Activated naive CD4-positive, alpha-beta T cell treated with anti-CD3 and anti-CD28 coated beads, Interleukin-2, amount 50 U/mL, for 72 hours (primary cell): ENCODE measurements around the gene EFTUD2. TPM values are rescaled to one million over a fixed set of nuclear protein-coding genes. Genes with fewer than 3 reads are reported as not detected.

Experiments
- ATAC-seq, 2 donors: fragments of 150-1000 bp; cut with Tn5 transposase; 2 replicates each; pipeline ENCODE4 v1.10.0; 2021; ENCODE audit warnings: mild to moderate bottlenecking in 2 of 2, moderate library complexity in 2 of 2
- DNase-seq, 2 donors: peaks; one replicate each; pipeline ENCODE4 v3.0.0; 2021 to 2022; ENCODE audit warnings: low spot score in 2 of 2
- H3K27ac Mint-ChIP-seq, 2 donors: one replicate each; pipeline ENCODE4 v1.8.0; 2022; ENCODE audit warnings: mild to moderate bottlenecking in 2 of 2, mixed read lengths in 2 of 2
- H3K36me3 Mint-ChIP-seq, 2 donors: one replicate each; pipeline ENCODE4 v1.8.0; 2022; ENCODE audit warnings: mixed read lengths in 2 of 2
- H3K9me3 Mint-ChIP-seq, 2 donors: one replicate each; pipeline ENCODE4 v1.8.0; 2022; ENCODE audit warnings: mixed read lengths in 2 of 2
- total RNA-seq, 2 donors: library from RNA; stranded (reverse); gene quantifications; one replicate each; pipeline ENCODE4 v1.2.3, GENCODE V29; 2022

The EFTUD2 gene
- total RNA-seq, 2 donors from 2014 or later, result 77.8 to 186 TPM

DNA sequence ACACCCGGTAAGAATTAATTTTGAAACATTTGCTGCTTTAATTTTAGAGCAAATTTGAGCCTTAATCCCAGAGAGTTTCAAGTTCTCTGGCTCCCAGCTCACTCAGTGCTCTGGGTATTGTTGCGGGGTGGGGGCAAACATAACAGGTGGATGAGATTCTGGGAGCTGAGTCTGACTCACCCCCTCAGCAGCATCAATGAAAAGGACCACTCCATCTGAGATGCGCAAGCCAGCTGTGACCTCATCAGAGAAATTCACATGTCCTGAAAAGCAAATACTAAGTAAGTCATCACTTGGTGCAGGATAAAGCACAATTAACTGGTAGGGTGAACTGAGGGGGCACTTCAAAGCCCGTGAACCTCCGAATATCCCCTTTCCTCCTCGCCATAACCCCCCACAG is 19.9 kb downstream of the EFTUD2 start:
- DNase-seq, result no peak
- Mint-ChIP-seq H3K36me3 (peaks cover 15 to 17% of the 10 kb centered on the region in 2 donors), H3K9me3 (no peaks in the 10 kb centered on the region), H3K27ac (no peak overlapping the region)
- no peak for ATAC-seq

- no peak overlapping the region for H3K27ac Mint-ChIP-seq
- H3K36me3 Mint-ChIP-seq, result peaks cover 15 to 17% of the 10 kb centered on the region in 2 donors
- no peaks in the 10 kb centered on the region for H3K9me3 Mint-ChIP-seq
- ATAC-seq (no peak), DNase-seq (no peak)
Measured at GRCh38 chr17:44878627-44879221, 20.5 kb downstream of the EFTUD2 start.

- peaks cover 6 to 11% of the 10 kb centered on the region in 2 donors for H3K36me3 Mint-ChIP-seq
- no peak for ATAC-seq
- no peaks in the 10 kb centered on the region for H3K9me3 Mint-ChIP-seq
- DNase-seq, result no peak
- H3K27ac Mint-ChIP-seq, result no peak overlapping the region
Measured at GRCh38 chr17:44877121-44877520, 22.1 kb downstream of the EFTUD2 start.

- Mint-ChIP-seq H3K27ac (no peak overlapping the region), H3K36me3 (peaks cover 12 to 16% of the 10 kb centered on the region in 2 donors), H3K9me3 (no peaks in the 10 kb centered on the region)
Measured at GRCh38 chr17:44875761-44876160, 23.5 kb downstream of the EFTUD2 start.

GRCh38 chr17:44872131-44872768 is 27.0 kb downstream of the EFTUD2 start:
- H3K36me3 Mint-ChIP-seq, result peaks cover 6 to 11% of the 10 kb centered on the region in 2 donors
- peak overlapping the region; percentile 65 to 67 for H3K27ac Mint-ChIP-seq
- no peak for DNase-seq
- no peaks in the 10 kb centered on the region for H3K9me3 Mint-ChIP-seq
- no peak for ATAC-seq

More at GRCh38 chr17:44875761-44876160, 23.5 kb downstream of the EFTUD2 start:
- no peak for DNase-seq
- ATAC-seq, result no peak

DNA sequence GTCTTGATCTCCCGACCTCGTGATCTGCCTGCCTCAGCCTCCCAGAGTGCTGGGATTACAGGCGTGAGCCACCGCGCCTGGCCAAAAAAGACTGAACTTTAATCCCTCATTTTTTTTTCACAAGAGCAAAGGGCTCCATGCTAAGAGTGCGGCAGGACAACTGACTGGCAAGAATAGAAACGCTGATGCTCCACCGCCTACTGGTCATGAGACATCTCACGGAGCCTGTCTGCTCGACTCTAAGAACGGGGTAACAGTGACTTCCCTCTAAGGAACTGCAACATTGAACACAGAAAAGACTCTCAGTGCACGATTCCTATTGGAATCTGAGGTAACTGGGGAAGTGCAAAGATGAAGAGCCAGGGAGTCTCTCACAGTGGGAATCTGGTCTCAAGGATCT is 27.7 kb downstream of the EFTUD2 start:
- Mint-ChIP-seq H3K36me3 (peaks cover 6 to 11% of the 10 kb centered on the region in 2 donors), H3K9me3 (no peaks in the 10 kb centered on the region), H3K27ac (peak overlapping the region in 1 of 2 donors; percentile 16)
- ATAC-seq, result no peak
- no peak for DNase-seq

DNA sequence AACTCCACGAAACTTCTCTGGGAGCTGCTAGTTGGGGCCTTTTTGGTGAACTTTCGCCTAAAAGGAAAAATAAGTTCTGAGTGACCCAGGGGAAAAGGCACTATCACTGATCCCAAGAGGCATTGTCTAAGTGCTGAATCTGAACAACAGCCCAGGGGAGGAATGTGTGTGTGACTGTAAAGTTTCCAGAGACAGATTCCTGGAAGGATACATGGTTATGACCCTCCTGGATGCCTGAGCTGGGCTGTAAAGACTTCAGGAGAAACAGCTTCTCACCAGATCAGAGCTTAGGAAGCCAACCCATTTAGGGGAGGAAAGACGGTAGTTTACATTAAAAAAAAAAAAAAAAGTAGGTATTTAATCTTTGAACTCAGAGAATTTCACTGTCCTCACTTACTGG is 31.4 kb downstream of the EFTUD2 start:
- Mint-ChIP-seq H3K27ac (peak overlapping the region in 1 of 2 donors; percentile 50), H3K9me3 (no peaks in the 10 kb centered on the region), H3K36me3 (peaks cover 7 to 24% of the 10 kb centered on the region in 2 donors)
- ATAC-seq (no peak), DNase-seq (no peak)

DNA sequence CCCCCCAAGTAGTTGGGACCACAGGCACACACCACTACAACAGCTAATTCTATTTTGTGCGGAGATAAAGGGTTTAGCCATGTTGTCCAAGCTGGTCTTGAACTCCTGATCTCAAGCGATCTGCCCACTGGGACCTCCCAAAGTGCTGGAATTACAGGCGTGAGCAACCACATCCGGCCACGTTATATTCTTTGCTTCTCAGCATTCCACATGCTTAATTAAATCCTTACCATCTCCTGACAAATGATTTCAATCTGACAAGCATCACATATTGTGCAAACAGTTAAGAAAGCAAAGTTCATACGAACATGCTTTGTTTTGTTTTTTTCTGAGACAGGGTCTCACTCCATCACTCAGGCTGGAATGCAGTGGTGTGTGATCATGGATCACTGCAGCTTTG is 33.3 kb downstream of the EFTUD2 start:
- H3K9me3 Mint-ChIP-seq, result no peaks in the 10 kb centered on the region
- peaks cover 11 to 15% of the 10 kb centered on the region in 2 donors for H3K36me3 Mint-ChIP-seq
- DNase-seq, result no peak
- no peak for ATAC-seq
- H3K27ac Mint-ChIP-seq, result no peak overlapping the region

GRCh38 chr17:44865231-44865660 is 34.0 kb downstream of the EFTUD2 start:
- H3K9me3 Mint-ChIP-seq, result no peaks in the 10 kb centered on the region
- ATAC-seq, result peak; percentile 58 to 75
- H3K36me3 Mint-ChIP-seq, result peaks cover 11 to 15% of the 10 kb centered on the region in 2 donors
- peak in 1 of 2 donors; percentile 78 for DNase-seq
- no peak overlapping the region for H3K27ac Mint-ChIP-seq

DNA sequence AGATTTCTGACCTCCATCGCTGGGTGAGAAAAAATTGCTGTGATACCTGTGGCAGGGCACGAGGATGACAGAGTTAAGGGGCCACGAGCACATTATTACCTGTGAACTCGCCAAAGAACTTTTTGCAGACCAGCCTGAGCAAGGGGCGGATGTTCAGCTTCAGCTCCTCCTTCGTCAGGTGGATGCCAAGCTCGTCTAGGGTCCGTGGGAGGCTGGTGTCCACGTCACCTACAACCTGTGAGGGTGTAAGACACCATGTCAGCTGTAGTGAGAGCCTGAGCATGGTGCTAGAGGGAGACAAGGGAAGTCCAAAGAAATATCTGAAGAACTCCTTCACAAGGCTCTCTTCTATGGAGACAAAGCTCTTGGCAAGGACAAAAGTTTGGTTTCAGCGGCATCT is 34.4 kb downstream of the EFTUD2 start:
- DNase-seq (no peak), ATAC-seq (peak in 1 of 2 donors; percentile 18)
- Mint-ChIP-seq H3K9me3 (no peaks in the 10 kb centered on the region), H3K27ac (no peak overlapping the region), H3K36me3 (peaks cover 11 to 18% of the 10 kb centered on the region in 2 donors)

- ATAC-seq (no peak), DNase-seq (no peak)
- Mint-ChIP-seq H3K27ac (no peak overlapping the region), H3K9me3 (no peaks in the 10 kb centered on the region), H3K36me3 (peaks cover 11 to 21% of the 10 kb centered on the region in 2 donors)
Measured at GRCh38 chr17:44863061-44863918, 36.0 kb downstream of the EFTUD2 start.

DNA sequence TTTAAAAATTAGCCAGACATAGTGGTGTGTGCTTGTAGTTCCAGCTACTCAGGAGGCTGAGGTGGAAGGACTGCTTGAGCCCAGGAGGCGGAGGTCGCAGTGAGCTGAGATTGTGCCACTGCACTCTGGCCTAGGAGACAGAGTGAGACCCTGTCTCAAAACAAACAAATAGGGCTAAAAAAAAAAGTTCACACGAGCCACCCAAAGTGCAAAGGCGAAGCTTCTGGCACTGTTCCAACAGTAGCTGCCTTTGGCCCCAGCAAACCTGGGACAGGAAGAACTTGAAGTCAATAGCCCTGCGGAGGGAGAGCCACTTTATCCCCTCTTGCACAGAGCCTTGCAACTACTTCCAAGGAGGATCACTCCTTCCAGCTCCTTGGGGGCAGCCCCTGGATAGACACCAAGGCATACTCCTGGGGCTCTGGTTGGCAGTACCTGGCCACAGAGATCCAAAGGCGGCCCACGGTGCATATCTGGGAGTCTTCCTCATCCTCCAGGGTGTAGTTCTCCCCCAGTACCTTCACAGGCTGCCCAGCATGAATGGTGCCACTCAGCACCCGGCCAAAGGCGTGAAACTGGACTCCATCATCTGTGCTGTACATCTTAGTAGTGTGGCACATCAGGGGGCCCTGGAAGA is 36.8 kb downstream of the EFTUD2 start:
- no peak for DNase-seq
- no peaks in the 10 kb centered on the region for H3K9me3 Mint-ChIP-seq
- H3K36me3 Mint-ChIP-seq, result peaks cover 11 to 21% of the 10 kb centered on the region in 2 donors
- no peak overlapping the region for H3K27ac Mint-ChIP-seq
- no peak for ATAC-seq

- no peak overlapping the region for H3K27ac Mint-ChIP-seq
- ATAC-seq, result no peak
Measured at GRCh38 chr17:44859701-44860100, 39.5 kb downstream of the EFTUD2 start.

DNA sequence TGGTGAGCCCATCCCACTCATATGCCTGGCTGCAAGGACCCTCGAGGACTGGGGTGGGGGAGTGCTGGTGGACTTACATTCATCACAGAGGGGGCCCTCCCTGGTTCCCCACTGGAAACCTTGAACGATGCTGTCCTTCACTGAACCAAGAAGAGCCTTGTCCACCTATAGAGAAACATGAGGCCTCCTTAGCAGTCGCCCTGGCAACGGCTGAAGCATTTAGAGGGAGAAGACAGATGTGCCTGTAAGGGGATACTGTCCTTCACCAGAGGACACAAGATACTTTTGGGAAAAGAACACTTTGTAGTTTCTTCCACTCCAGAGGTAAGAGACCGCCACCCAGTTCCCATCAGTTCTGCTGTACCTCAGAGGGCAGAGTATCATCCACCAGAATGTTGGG is 45.1 kb downstream of the EFTUD2 start:
- no peaks in the 10 kb centered on the region for H3K9me3 Mint-ChIP-seq
- no peak for ATAC-seq
- H3K36me3 Mint-ChIP-seq, result peaks cover 0 to 14% of the 10 kb centered on the region in 2 donors
- DNase-seq, result no peak
- peak overlapping the region in 1 of 2 donors; percentile 8 for H3K27ac Mint-ChIP-seq

More at GRCh38 chr17:44859701-44860100, 39.5 kb downstream of the EFTUD2 start:
- Mint-ChIP-seq H3K36me3 (peaks cover 13 to 18% of the 10 kb centered on the region in 2 donors), H3K9me3 (no peaks in the 10 kb centered on the region)
- DNase-seq, result no peak

DNA sequence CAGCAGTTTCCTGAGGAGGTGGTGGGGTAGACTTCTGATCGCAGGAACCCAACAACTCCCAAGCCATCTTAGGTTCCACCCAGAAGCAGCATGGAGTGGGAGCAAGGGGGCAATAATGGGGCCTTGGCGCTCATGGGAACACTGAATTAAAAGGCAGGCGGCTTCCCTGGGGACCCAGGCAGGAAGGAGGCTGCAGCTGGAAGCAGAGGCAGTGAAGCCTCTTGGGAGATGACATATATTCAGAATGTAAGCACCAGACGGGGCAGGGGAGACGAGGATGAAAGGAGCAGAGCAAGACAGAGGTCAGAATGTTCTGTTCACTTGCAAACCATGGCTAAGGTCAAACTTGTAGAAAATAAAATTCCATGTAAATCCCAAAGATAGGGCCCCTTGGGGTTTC is 48.6 kb downstream of the EFTUD2 start:
- ATAC-seq, result no peak
- H3K27ac Mint-ChIP-seq, result peak overlapping the region; percentile 16 to 63
- peaks cover 0 to 14% of the 10 kb centered on the region in 2 donors for H3K36me3 Mint-ChIP-seq

GRCh38 chr17:44850025-44850424 is 49.2 kb downstream of the EFTUD2 start:
- ATAC-seq (no peak), DNase-seq (no peak)
- H3K36me3 Mint-ChIP-seq, result peaks cover 0 to 14% of the 10 kb centered on the region in 2 donors
- H3K9me3 Mint-ChIP-seq, result no peaks in the 10 kb centered on the region
- peak overlapping the region; percentile 16 to 63 for H3K27ac Mint-ChIP-seq

More for the DNA sequence above, 48.6 kb downstream of the EFTUD2 start:
- no peak for DNase-seq
- no peaks in the 10 kb centered on the region for H3K9me3 Mint-ChIP-seq
